Posterior vena cava (tissue), 2 donors: ENCODE measurements around the gene ADAM12. TPM values are rescaled to one million over a fixed set of nuclear protein-coding genes. Genes with fewer than 3 reads are reported as not detected.

Source experiments
- DNase-seq: peaks from one replicate; pipeline ENCODE4 v3.0.0-alpha.2; 2020; ENCODE audit warnings: low spot score
- intact Hi-C, 2 donors: fragments of 100-400 bp; cut with DNase I; formaldehyde crosslinking; loops; one replicate each; pipeline versions ENCODE4 v1.14.1 to v1.14.2; 2022 to 2023
- total RNA-seq, 2 donors: library from RNA; stranded (reverse); fragmentation: NEBNext Ultra II Directional; extraction: Animal tissue kit (Norgen Biotek cat#: 25700); gene quantifications; one replicate each; pipeline ENCODE4 v1.2.1, GENCODE V29; 2021
- donor health status: DM: yes; HTN: yes; CAD: no.
- donor health status: DM: yes; HTN: yes; CAD: no.

ADAM12 gene
- total RNA-seq, 2 donors from 2014 or later, result 2.2 to 2.8 TPM

GRCh38 chr10:126029999-126030398 lies 358.3 kb downstream of the ADAM12 start:
- no peak for DNase-seq
- intact Hi-C loops, result no loop called here

GRCh38 chr10:126027692-126028091 lies 360.6 kb downstream of the ADAM12 start:
- intact Hi-C loops, result no loop called here
- DNase-seq, result no peak

GRCh38 chr10:126022841-126023240 lies 365.4 kb downstream of the ADAM12 start:
- DNase-seq, result no peak
- intact Hi-C loops, result no loop called here

GRCh38 chr10:126021833-126022500 lies 366.3 kb downstream of the ADAM12 start:
- DNase-seq, result no peak

GRCh38 chr10:126017961-126018560 lies 370.2 kb downstream of the ADAM12 start:
- intact Hi-C loops, result no loop called here

More at GRCh38 chr10:126021833-126022500, 366.3 kb downstream of the ADAM12 start:
- intact Hi-C loops, result no loop called here

GRCh38 chr10:126016882-126017281 lies 371.4 kb downstream of the ADAM12 start:
- intact Hi-C loops, result no loop called here
- DNase-seq, result no peak

More at GRCh38 chr10:126017961-126018560, 370.2 kb downstream of the ADAM12 start:
- DNase-seq, result no peak

GRCh38 chr10:126016156-126016805 lies 372.0 kb downstream of the ADAM12 start:
- intact Hi-C loops, result no loop called here
- DNase-seq, result no peak

- DNase-seq, result no peak
- intact Hi-C loops, result no loop called here
Measured at GRCh38 chr10:126015413-126015812, 372.9 kb downstream of the ADAM12 start.

GRCh38 chr10:126014309-126014708 lies 374.0 kb downstream of the ADAM12 start:
- intact Hi-C loops, result no loop called here
- no peak for DNase-seq

- no peak for DNase-seq
- intact Hi-C loops, result no loop called here
Measured at GRCh38 chr10:126013489-126014281, 374.6 kb downstream of the ADAM12 start.

- DNase-seq, result no peak
- intact Hi-C loops, result no loop called here
Measured at GRCh38 chr10:126012485-126012884, 375.8 kb downstream of the ADAM12 start.

GRCh38 chr10:126011995-126012394 lies 376.3 kb downstream of the ADAM12 start:
- intact Hi-C loops, result no loop called here
- DNase-seq, result no peak

- intact Hi-C loops, result no loop called here
- DNase-seq, result no peak
Measured at GRCh38 chr10:126009650-126010049, 378.6 kb downstream of the ADAM12 start.

GRCh38 chr10:126006906-126007305 lies 381.4 kb downstream of the ADAM12 start:
- no peak for DNase-seq
- intact Hi-C loops, result no loop called here

GRCh38 chr10:126006264-126006663 lies 382.0 kb downstream of the ADAM12 start:
- no peak for DNase-seq
- intact Hi-C loops, result no loop called here

GRCh38 chr10:126004752-126005151 lies 383.5 kb downstream of the ADAM12 start:
- intact Hi-C loops, result no loop called here
- DNase-seq, result no peak

GRCh38 chr10:126001576-126001975 lies 386.7 kb downstream of the ADAM12 start:
- no peak for DNase-seq
- intact Hi-C loops, result no loop called here

GRCh38 chr10:125999694-126000093 lies 388.6 kb downstream of the ADAM12 start:
- intact Hi-C loops, result no loop called here
- no peak for DNase-seq

GRCh38 chr10:125997586-125997985 lies 390.7 kb downstream of the ADAM12 start:
- no peak for DNase-seq
- intact Hi-C loops, result no loop called here

- no peak for DNase-seq
- intact Hi-C loops, result no loop called here
Measured at GRCh38 chr10:125995726-125996304, 392.5 kb downstream of the ADAM12 start.
